GM18511 (cell line): ENCODE results near the gene FAM163B.
"Not testable (repeated sequence)": the region's sequence is repeated elsewhere in the genome, so short reads cannot be mapped to it uniquely, and the experiment has no call there.

Experiments
- ATAC-seq: cut with Tn5 transposase; IDR thresholded peaks from one replicate; pipeline ENCODE4 v1.9.1; 2021; ENCODE audit warnings: mild to moderate bottlenecking, moderate library complexity; ENCODE audit not compliant: unreplicated experiment

Gene FAM163B

DNA sequence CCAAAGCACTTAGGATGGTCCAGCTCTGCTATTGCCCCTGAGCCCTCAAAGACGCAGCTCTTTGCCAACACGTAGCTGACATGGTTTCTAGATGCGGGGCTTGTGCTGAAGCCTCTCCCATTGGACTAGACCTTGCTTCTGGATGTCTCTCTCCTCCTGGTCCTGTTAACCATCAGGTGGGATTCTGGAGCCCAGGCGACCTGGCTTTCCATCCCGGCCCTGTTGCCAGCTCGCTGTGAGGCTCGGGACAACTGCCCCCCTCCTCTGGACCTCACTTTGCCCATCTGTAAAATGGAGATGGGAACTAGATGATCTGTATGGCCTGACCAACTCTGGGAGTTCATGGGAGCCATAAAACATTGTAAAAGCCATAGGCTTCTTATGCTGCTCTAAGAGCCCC is 31.0 kb upstream of the FAM163B start:
- ATAC-seq: no peak

- ATAC-seq: no peak
Observed at GRCh38 chr9:133639613-133640012, 30.4 kb upstream of the FAM163B start.

- ATAC-seq: no peak
Observed at GRCh38 chr9:133638711-133639110, 29.5 kb upstream of the FAM163B start.

GRCh38 chr9:133638076-133638475 is 28.9 kb upstream of the FAM163B start:
- no peak for ATAC-seq

GRCh38 chr9:133637451-133638055 is 28.4 kb upstream of the FAM163B start:
- ATAC-seq: no peak

GRCh38 chr9:133636902-133637301 is 27.7 kb upstream of the FAM163B start:
- ATAC-seq: no peak

GRCh38 chr9:133635533-133636531 is 26.6 kb upstream of the FAM163B start, which contains the start of gene DBH:
DBH (plus strand) TSS chr9:133636363; CDS start chr9:133636372, 9 bp downstream.
- ATAC-seq: no peak

DNA sequence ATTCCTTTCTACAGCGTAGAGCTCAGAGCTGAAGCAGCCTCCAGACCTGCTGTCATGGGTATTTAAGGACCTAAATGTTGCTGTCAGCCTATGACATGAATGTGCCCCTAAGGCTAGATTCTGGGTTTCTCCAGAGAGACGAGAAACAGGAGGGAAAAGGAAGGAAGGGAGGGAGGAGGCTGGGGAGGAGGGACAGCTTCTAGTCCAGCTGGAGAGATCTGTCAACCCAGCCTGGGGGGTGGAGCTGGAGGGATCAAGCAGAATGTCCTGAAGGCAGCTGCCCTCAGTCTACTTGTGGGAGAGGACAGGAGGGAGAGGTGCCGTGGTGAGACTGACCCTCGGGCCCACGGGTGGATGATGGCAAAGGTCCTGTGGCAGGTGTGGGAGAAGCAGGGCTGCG is 25.9 kb upstream of the FAM163B start:
- no peak for ATAC-seq

- ATAC-seq: no peak
Observed at GRCh38 chr9:133634081-133634691, 25.0 kb upstream of the FAM163B start.

DNA sequence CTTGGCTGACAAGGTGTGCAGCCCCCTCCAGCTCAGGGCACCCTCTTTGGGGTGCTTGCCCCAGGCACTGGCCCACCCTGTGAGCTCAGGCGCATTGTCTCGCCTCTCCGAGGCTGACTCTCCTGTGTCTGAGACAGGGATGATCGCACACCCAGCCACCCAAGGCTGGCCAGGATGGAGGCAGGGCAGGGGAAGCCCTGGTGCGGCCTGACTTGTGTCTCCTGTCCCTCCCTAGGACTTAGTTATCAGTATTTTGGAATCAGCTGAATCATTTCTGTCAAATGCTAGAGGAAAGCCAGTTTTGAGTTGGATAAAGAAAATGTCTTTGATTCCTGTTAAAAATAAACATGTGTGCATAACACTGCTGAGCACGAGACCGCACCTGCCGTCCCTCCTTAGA is 24.5 kb upstream of the FAM163B start:
- ATAC-seq: no peak

DNA sequence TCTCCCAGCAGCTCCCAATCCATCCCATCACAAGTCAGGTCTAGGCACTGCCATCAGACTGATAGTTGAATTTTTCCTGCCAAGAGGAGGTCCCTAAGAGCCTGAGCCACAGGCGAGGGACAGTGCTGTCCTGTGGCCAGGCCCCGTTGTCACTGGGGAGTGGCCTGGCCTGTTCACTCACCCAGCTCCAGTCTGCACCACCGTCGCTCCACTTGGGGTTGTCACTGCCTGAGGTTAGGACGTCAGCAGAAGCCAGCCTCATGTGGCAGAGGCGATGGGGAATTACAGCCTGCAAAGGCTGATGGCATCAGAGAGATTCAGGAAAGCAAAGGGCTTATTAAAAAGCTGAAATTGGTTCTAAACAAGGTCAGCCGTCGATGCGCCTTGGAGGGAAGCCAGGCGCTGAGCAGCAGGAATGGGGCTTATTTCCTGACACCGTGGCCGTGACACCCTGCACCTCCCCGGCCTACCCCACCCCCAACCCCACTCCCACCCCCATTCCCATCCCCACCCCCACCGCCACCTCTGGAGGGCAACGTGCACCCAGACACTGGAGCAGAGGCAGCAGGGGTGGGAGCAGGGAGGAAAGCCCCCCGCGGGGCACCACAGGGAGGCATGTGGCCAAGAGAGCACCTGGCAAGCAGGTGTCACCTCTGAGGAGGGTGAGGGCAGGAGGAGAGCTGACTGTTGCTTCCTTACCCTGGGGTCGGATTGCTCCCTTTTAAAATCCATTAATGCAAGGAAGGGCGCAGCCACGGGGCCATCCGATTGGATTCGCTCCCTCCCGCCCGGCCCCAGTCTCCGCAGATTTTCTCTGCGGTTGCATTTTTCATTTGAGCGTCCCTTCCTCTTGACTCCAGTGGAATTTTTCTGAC is 23.9 kb upstream of the FAM163B start:
- no peak for ATAC-seq

GRCh38 chr9:133631111-133631510 is 21.9 kb upstream of the FAM163B start:
- ATAC-seq: no peak

DNA sequence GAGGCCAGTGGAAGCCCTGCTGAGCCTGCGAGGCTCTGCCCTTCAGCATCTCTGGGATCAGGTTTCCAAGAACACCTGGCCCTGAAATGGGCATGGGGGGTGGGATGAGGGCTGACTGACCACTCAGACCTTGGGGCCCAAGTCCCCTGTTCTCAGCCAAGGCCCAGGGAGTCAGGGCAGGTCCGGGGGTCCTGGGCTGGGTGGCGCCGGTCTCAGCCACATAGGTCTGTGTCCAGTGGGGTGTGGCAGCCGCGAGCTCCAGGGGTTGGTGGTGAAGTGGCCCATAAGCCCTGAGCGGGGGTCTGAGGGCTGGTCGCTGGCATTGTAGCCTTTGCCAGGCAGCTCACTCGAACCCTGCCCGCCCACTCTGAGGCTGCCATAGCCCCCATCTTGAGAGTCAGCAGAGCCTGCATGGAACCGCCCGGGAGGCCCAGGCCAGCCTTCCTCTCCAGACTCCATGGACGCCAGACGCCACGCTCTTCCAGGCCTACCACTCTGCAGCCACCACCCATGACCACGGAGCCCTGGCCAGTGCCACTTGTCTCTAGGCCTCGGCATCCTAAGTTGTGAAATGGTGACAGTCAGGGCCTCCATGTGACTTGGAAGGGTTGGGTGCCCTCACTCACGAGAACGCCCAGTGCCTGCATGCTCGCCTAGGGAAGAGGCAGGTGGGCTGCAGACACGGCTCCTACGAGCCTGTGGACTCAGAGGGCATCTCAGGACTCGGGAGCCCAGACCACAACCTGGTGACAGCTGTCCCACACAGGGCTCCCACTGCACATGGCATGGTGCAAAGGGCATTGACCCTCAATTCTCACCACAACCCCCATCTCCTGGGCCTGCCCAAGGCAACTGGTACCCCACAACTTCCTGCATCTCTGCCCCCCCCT is 20.3 kb upstream of the FAM163B start:
- no peak for ATAC-seq

DNA sequence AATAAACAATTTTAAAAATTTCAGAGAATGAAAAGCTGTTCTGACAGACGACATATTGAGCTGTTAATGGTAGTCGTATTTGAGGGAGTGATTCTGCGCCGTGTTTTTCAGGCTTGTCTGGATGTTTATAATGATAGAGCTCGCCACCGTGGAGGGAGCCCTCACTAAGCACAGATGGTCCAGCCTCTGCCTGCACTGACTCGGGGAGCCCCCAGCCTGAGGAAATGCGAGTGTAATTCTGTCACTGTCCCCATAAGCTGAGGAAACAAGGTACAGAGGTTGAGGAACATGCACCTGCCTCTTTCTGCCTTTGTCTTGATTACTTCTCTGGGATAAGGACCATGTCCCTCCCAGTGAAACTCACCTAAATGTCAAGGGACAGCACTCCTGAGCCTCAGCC is 19.6 kb upstream of the FAM163B start:
- ATAC-seq: no peak

GRCh38 chr9:133627341-133627740 is 18.2 kb upstream of the FAM163B start:
- ATAC-seq: no peak

DNA sequence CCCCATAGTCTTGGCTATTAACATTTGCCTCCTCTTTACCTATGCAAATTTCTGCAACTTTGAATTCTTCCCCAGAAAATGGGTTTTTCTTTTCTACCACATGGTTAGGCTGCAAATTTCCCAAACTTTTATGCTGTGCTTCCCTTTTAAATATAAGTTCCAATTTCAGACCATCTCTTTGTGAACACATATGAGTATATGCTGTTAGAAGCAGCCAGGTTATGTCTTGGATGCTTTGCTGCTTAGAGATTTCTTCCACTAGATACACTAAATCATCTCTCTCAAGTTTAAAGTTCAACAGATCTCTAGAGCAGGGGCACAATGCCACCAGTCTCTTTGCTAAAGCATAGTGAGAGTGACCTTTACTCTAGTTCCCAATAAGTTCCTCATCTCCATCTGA is 16.8 kb upstream of the FAM163B start:
- ATAC-seq: not testable (repeated sequence)

DNA sequence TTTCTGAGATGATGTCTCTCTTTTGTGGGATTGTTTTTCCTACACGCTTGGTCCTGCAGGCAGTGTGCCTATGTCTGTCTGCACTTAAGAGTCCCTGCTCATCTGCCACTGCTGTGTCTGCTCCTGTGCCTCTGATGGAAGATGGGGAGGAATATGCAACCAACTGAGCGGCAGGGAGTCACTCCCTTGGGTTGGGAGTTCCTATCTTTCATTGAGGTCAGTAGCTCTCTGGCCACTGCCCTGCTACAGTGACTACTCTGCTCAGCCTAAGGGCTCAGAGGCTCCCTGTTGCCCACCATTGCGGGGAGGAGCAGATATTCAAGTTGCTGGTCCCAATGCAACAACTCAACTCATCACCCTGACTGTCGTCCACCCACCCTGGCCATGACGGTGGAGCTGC is 13.4 kb upstream of the FAM163B start:
- ATAC-seq: no peak

DNA sequence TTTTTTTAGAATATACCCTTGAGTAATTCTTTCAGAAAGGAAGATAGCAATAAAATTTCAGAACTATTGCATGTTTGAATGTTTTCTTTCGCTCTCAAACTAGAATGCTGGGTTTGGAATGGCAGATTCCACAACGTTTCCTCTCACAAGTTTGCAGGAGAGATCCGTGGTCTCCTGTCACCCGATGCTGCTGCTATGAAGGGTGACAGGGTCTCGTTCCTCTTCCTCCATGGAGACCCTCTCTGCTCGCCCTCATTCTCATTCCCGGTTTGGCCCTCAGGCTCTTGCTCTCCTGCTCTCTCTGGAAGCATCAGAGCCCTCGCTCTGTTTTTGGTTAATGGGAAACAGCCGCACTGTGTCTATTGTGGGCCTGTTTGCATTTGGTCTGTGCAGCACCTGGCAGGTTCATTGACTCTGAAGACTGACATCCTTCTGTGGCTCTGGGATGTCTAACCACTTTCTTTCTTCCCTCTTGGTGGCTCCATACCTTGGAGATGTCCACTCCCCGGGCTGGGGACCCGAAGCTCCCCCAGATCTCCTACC is 12.6 kb upstream of the FAM163B start:
- ATAC-seq: no peak

GRCh38 chr9:133619791-133620190 is 10.6 kb upstream of the FAM163B start:
- no peak for ATAC-seq
